Measurements from ENCODE around the gene NF1.

NF1 gene

GRCh38 chr17:31417051-31417792 lies 322.4 kb downstream of the NF1 start:
- no peak for DNase-seq (ENCODE audit: extremely low read depth in 1 of 2, low read depth in 1 of 2)

GRCh38 chr17:31418773-31419350 lies 324.1 kb downstream of the NF1 start:
- DNase-seq (ENCODE audit: extremely low read depth in 1 of 2, low read depth in 1 of 2): no peak

- no peak for DNase-seq (ENCODE audit: extremely low read depth in 1 of 2, low read depth in 1 of 2)
Measured at GRCh38 chr17:31422443-31422842, 327.7 kb downstream of the NF1 start.

- no peak for DNase-seq (ENCODE audit: extremely low read depth in 1 of 2, low read depth in 1 of 2)
Measured at GRCh38 chr17:31424944-31425281, 330.1 kb downstream of the NF1 start.

- DNase-seq (ENCODE audit: extremely low read depth in 1 of 2, low read depth in 1 of 2): no peak
Measured at GRCh38 chr17:31425282-31426040, 330.7 kb downstream of the NF1 start.
